ENCODE measurements around the gene LDAH.

Gene LDAH

DNA sequence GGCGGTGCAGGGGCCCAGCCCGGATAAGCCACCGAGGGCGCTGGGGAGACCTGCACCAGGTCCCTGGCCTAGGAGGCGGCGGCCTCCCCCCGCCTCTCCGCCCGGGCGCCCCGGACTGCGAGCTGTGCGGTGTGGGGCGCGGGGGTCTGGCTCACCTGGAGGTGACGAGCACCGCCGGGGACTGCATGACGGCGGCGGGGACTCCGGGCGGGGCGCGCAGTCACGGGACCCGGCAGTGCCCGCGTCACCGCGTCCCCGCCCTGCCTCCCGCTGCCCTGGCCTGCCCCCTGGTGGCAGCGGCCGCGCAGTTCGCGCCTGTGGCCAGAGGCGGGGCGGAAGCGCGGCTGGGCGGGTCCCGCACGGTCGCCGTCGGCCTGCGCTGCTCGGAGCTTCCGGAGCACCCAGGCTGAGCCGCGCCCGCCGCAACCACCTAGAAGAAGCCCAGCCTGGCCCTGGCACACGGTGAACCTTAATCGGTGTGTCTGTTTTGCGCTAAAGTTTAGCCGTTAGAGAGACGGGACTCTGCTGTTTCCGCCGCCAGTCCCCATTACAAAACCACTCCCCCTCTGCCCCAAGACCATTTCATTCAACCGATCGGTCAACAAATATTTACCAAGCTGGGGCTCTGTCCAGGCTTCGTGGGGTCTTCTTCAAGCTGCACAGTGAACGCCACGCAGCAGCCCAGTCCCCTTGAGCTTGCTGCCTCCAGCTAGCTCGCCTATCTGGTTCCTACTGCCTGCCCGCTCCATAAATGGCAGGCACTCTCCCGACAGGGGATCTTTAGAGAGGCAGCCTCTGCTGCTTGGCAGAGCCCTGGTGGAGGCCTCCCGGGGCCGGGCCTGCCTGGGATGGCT is 171.8 kb downstream of the LDAH start, which contains the start of gene HS1BP3:
HS1BP3 (minus strand) TSS at position 222 of the 854 bp plus-strand sequence; CDS start at position 187, 35 bp downstream.
- peak; percentile 99 for DNase-seq (ENCODE audit: low spot score)
- TF ChIP-seq, protein P1, sequence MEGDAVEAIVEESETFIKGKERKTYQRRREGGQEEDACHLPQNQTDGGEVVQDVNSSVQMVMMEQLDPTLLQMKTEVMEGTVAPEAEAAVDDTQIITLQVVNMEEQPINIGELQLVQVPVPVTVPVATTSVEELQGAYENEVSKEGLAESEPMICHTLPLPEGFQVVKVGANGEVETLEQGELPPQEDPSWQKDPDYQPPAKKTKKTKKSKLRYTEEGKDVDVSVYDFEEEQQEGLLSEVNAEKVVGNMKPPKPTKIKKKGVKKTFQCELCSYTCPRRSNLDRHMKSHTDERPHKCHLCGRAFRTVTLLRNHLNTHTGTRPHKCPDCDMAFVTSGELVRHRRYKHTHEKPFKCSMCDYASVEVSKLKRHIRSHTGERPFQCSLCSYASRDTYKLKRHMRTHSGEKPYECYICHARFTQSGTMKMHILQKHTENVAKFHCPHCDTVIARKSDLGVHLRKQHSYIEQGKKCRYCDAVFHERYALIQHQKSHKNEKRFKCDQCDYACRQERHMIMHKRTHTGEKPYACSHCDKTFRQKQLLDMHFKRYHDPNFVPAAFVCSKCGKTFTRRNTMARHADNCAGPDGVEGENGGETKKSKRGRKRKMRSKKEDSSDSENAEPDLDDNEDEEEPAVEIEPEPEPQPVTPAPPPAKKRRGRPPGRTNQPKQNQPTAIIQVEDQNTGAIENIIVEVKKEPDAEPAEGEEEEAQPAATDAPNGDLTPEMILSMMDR (IDR thresholded peaks at IDR 0.05; ENCODE audit: borderline replicate concordance, control extremely low read depth, extremely low read depth, insufficient read depth, missing control alignments): peak; percentile 100
- in situ Hi-C loops (cut with MboI; ENCODE audit: low sequenced_read_pairs, unreplicated experiment): no loop called here

GRCh38 chr2:20650393-20650876 is 172.5 kb downstream of the LDAH start:
- TF ChIP-seq, protein P1 (IDR thresholded peaks at IDR 0.05; ENCODE audit: borderline replicate concordance, control extremely low read depth, extremely low read depth, insufficient read depth, missing control alignments): no peak
- DNase-seq (ENCODE audit: low spot score): peak; percentile 64
- in situ Hi-C loops (cut with MboI; ENCODE audit: low sequenced_read_pairs, unreplicated experiment): no loop called here

DNA sequence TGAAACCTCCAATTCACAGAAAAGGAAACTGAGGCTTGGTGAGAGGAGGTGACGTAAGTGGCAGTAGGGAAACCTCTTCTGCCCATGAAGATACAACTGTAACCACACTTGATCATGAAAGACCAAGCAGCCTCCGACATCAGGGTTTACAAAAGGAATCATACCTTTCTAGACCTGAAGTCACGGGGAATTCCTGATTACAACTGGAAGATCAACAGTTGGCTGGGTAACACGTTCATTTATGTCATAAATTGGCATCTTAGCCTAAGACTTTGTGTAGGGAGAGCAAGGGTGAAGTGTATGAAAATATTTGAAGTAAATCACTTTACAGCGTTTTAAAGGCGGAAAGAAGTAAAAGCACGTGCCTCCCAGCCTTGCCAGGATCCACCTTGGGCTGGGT is 172.9 kb downstream of the LDAH start:
- TF ChIP-seq, protein P1 (IDR thresholded peaks at IDR 0.05; ENCODE audit: borderline replicate concordance, control extremely low read depth, extremely low read depth, insufficient read depth, missing control alignments): no peak
- DNase-seq (ENCODE audit: low spot score): no peak
- in situ Hi-C loops (cut with MboI; ENCODE audit: low sequenced_read_pairs, unreplicated experiment): loop anchor here (25.0 kb wide), 2 partner anchors 413 to 513 kb away; partner anchors contain the start of gene SDC1

DNA sequence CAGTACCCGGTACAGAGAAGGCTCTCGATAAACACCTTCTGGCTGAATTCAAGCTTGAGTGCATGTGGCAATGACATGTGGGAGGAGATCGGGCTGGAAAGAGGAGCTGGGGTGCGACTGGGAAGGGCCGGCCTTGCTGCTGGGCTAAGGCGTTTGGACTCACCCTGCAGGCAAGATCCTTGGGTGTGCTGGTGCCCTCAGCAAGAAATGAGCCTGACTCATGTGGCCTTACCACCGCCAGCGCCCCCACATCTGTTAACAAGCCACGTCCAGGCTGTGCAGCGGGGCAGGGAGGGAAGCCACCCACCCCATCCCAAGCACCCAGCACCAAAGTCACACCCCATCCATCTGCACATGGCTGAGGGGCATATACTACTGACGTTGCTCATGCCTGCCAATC is 173.3 kb downstream of the LDAH start:
- in situ Hi-C loops (cut with MboI; ENCODE audit: low sequenced_read_pairs, unreplicated experiment): loop anchor here (25.0 kb wide), 2 partner anchors 412 to 512 kb away; partner anchors contain the start of gene SDC1
- TF ChIP-seq, protein P1 (IDR thresholded peaks at IDR 0.05; ENCODE audit: borderline replicate concordance, control extremely low read depth, extremely low read depth, insufficient read depth, missing control alignments): no peak
- DNase-seq (ENCODE audit: low spot score): no peak

DNA sequence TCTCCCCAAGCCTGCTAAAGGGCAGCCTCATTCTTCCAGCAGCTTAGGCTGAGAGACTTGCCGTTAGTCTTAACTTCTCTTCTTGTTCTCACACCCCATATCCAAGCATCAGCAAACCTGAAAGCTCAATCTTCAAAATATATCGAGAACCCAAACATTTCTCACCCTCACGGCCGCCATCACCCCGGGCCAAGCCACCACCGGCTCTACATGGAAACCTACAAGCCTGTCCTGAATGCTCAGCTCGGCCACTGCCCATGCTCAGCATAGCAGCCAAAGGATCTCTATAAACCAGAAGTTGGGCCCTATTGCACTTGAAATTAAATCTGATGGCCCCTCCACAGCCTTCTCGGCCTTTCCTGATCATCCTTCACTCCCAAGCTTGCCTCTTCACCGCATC is 174.1 kb downstream of the LDAH start:
- in situ Hi-C loops (cut with MboI; ENCODE audit: low sequenced_read_pairs, unreplicated experiment): loop anchor here (25.0 kb wide), 2 partner anchors 412 to 512 kb away; partner anchors contain the start of gene SDC1
- DNase-seq (ENCODE audit: low spot score): no peak
- TF ChIP-seq, protein P1 (IDR thresholded peaks at IDR 0.05; ENCODE audit: borderline replicate concordance, control extremely low read depth, extremely low read depth, insufficient read depth, missing control alignments): no peak

- TF ChIP-seq, protein P1 (IDR thresholded peaks at IDR 0.05; ENCODE audit: borderline replicate concordance, control extremely low read depth, extremely low read depth, insufficient read depth, missing control alignments): no peak
- no peak for DNase-seq (ENCODE audit: low spot score)
- in situ Hi-C loops (cut with MboI; ENCODE audit: low sequenced_read_pairs, unreplicated experiment): loop anchor here (25.0 kb wide), 2 partner anchors 411 to 511 kb away; partner anchors contain the start of gene SDC1
Observed at GRCh38 chr2:20648206-20648605, 174.7 kb downstream of the LDAH start.

Data from GM13976 (cell line).